Midbrain (tissue), 1 donor: ENCODE results near the gene ELL3.

Source experiments
- DNase-seq: peaks from one replicate; lab custom pipeline; 2025; lab: John Stamatoyannopoulos, UW

ELL3 gene

GRCh38 chr15:43723151-43723550, 53.6 kb downstream of the ELL3 start:
- no peak for DNase-seq
